Measurements from ENCODE around the gene ARF5.
"Not testable (repeated sequence)": the region's sequence is repeated elsewhere in the genome, so short reads cannot be mapped to it uniquely, and the experiment has no call there.

The ARF5 gene

DNA sequence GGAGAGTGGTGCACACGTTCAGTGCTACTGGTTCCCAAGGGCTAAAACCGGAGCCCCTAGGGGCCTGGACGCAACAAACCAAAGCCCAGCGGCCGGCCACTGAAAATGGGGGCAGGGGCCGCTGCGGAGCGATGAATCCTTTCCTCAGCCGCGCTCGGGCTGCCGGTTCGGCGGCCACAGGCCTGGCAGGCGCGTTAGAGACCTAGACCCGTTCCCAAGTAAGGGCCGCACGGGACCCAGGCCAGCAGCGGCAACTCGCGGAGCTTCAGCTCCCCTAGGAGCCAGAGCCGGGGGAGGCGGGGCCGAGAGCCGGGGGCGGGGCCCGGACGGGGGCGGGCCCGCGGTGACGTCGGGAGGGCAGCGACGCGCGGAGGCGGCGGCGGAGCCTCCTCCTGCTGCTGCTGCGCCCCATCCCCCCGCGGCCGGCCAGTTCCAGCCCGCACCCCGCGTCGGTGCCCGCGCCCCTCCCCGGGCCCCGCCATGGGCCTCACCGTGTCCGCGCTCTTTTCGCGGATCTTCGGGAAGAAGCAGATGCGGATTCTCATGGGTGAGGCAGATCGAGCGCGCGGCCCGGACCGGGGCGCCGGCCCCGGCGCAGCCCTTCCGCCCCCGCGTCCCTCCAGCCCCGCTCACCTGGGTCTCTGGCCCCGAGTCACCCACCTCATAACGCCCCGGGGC is at the start of gene ARF5:
Gene ARF5, plus strand, starts transcription at position 393 of the 678 bp plus-strand sequence. Its CDS starts 88 bp downstream, at position 481.
- peak within 1 kb of the TSS; percentile 89 for H3K4me3 ChIP-seq (ENCODE audit: low read length)

DNA sequence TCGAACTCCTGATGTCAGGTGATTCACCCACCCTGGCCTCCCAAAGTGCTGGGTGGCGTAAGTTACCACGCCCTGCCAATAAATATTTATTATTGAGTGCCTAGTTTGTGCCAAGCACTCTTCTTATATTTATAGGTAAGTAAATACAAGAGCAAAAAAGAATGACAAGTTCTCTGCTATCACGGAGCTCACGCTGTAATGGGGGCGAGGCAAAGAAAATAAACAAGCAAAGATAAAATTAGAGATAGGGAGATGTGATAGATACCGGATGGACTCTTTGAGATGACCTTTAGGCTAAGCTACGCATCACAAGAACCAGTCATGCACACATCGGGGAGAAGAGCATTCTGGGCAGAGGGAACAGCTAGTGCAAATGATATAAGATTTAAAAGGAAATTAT is 49.1 kb upstream of the ARF5 start:
- no peak for DNase-seq (ENCODE audit: low read depth)
- TF ChIP-seq, protein P1, sequence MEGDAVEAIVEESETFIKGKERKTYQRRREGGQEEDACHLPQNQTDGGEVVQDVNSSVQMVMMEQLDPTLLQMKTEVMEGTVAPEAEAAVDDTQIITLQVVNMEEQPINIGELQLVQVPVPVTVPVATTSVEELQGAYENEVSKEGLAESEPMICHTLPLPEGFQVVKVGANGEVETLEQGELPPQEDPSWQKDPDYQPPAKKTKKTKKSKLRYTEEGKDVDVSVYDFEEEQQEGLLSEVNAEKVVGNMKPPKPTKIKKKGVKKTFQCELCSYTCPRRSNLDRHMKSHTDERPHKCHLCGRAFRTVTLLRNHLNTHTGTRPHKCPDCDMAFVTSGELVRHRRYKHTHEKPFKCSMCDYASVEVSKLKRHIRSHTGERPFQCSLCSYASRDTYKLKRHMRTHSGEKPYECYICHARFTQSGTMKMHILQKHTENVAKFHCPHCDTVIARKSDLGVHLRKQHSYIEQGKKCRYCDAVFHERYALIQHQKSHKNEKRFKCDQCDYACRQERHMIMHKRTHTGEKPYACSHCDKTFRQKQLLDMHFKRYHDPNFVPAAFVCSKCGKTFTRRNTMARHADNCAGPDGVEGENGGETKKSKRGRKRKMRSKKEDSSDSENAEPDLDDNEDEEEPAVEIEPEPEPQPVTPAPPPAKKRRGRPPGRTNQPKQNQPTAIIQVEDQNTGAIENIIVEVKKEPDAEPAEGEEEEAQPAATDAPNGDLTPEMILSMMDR (conservative IDR thresholded peaks at IDR 0.05; ENCODE audit: low read depth, low read length), result no peak

More for the DNA sequence above, at the start of gene ARF5:
- peak; percentile 28 for DNase-seq (ENCODE audit: low read depth)
- TF ChIP-seq, protein P1 (conservative IDR thresholded peaks at IDR 0.05; ENCODE audit: low read depth, low read length), result no peak

DNA sequence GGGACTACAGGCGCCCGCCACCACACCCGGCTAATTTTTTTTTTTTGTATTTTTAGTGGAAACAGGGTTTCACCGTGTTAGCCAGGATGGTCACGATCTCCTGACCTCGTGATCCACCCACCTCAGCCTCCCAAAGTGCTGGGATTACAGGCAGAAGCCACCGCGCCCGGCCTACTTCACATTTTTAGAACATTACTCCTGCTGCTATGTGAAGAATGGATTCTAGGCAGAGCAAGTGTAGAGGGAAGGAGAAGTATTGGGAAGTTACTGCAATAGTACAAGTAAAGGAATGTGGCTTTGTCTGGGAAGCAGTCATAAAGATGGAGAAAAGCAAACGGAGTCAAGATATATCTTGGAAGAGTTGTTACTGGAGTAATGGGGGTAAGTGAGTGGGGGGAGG is 47.8 kb upstream of the ARF5 start:
- DNase-seq (ENCODE audit: low read depth); H3K4me3 ChIP-seq (ENCODE audit: low read length): not testable (repeated sequence)

More for the DNA sequence above, 49.1 kb upstream of the ARF5 start:
- no peak overlapping the region for H3K4me3 ChIP-seq (ENCODE audit: low read length)

DNA sequence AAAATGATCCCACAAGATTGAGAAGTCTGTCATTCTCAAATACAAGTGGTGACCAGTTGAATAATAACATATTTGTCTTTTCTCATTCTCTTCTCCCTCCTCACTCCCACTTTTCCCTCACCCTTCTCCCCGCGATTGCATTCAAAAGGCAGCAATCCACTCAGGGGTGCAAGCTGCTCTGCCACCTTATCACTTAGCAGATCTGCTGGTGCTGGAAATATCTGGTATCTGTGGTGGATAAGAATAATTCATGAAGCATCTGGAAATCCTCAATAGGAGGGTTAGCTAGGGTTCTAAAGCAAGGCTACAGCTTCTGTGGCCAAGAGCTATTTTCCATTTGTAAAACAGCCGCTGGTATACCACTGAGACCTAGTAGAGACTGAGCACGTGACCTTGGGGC is 46.7 kb upstream of the ARF5 start:
- TF ChIP-seq, protein P1 (conservative IDR thresholded peaks at IDR 0.05; ENCODE audit: low read depth, low read length), result no peak
- H3K4me3 ChIP-seq (ENCODE audit: low read length), result no peak overlapping the region
- DNase-seq (ENCODE audit: low read depth), result no peak

DNA sequence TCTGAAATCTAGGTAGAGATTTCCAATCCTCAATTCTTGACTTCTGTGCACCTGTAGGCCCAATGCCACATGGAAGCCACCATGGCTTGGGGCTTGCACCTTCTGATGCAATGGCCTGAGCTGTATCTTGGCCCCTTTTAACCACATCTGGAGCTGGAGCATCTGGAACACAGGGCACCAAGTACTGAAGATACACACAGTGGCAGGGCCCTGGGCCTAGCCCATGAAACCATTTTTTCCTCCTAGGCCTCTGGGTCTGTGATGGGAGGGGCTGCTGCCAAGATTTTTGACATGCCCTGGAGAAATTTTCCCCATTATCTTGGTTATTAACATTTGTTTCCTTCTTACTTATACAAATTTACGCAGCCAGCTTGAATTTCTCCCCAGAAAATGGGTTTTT is 41.9 kb upstream of the ARF5 start:
- H3K4me3 ChIP-seq (ENCODE audit: low read length), result no peak overlapping the region

DNA sequence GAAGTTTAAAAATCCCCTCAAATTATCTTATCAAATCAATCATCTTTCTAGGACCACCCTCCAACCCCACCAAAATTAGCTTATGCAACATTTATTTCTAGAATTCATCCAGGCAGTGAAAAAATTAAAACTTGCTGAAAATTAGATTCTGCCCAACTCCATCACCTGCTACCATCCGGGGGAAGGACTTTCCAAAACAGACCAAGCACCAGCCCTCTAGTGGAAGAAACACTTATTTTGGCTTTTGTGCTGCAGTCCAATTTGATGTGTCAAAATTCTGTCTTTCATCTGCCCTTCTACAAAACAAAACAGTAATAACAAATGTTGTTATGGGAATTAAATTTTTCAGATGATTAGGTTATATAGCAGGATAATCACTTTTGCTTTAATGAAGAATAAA is 38.0 kb upstream of the ARF5 start:
- no peak overlapping the region for H3K4me3 ChIP-seq (ENCODE audit: low read length)
- DNase-seq (ENCODE audit: low read depth), result no peak
- TF ChIP-seq, protein P1 (conservative IDR thresholded peaks at IDR 0.05; ENCODE audit: low read depth, low read length), result peak; percentile 34

More for the DNA sequence above, 41.9 kb upstream of the ARF5 start:
- TF ChIP-seq, protein P1 (conservative IDR thresholded peaks at IDR 0.05; ENCODE audit: low read depth, low read length), result no peak
- DNase-seq (ENCODE audit: low read depth), result no peak

DNA sequence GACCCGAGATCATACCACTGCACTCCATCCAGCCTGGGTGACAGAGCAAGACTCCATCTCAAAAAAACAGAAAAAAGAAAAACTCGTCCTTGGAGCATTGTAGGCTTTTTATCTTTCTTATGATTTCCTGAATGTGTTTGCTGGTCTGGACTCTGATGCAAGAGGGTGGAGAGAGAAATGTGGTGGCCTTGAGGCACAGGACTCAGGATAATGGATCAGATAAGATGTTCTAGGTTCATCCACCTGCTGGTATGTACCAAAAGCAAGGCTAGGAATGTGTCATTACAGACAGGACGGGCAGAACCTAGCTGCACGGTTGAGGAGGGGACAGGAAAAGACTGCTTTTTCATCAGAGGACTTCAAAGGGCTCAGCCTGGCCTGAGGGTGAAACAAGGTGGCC is 36.3 kb upstream of the ARF5 start:
- no peak for DNase-seq (ENCODE audit: low read depth)
- TF ChIP-seq, protein P1 (conservative IDR thresholded peaks at IDR 0.05; ENCODE audit: low read depth, low read length), result no peak

More for the DNA sequence above, 36.3 kb upstream of the ARF5 start:
- H3K4me3 ChIP-seq (ENCODE audit: low read length), result no peak overlapping the region

Measured in retinal pigment epithelial cell (primary cell).